ENCODE results near the gene PPP3CA. TPM values are rescaled to one million over a fixed set of nuclear protein-coding genes. Genes with fewer than 3 reads are reported as not detected.
A peak's percentile ranks its signal among the peaks of the same experiment; 100 is the strongest.

PPP3CA gene
- total RNA-seq, 1 donor from 2014 or later = 41.2 TPM

- no peak for DNase-seq (ENCODE audit: low spot score)
Measured at GRCh38 chr4:101177154-101177553, 170.2 kb downstream of the PPP3CA start.

- no peak for DNase-seq (ENCODE audit: low spot score)
Measured at GRCh38 chr4:101175896-101176676, 171.2 kb downstream of the PPP3CA start.

- no peak for DNase-seq (ENCODE audit: low spot score)
Measured at GRCh38 chr4:101174679-101175345, 172.5 kb downstream of the PPP3CA start.

GRCh38 chr4:101172369-101172768, 175.0 kb downstream of the PPP3CA start:
- no peak for DNase-seq (ENCODE audit: low spot score)

- DNase-seq (ENCODE audit: low spot score) = no peak
Measured at GRCh38 chr4:101171747-101172146, 175.6 kb downstream of the PPP3CA start.

GRCh38 chr4:101169044-101170014, 178.0 kb downstream of the PPP3CA start:
- peak; percentile 17 for DNase-seq (ENCODE audit: low spot score)

GRCh38 chr4:101163936-101164335, 183.4 kb downstream of the PPP3CA start:
- no peak for DNase-seq (ENCODE audit: low spot score)

GRCh38 chr4:101162990-101163380, 184.3 kb downstream of the PPP3CA start:
- no peak for DNase-seq (ENCODE audit: low spot score)

GRCh38 chr4:101160792-101161592, 186.3 kb downstream of the PPP3CA start:
- no peak for DNase-seq (ENCODE audit: low spot score)

GRCh38 chr4:101158507-101158906, 188.8 kb downstream of the PPP3CA start:
- DNase-seq (ENCODE audit: low spot score) = no peak

- DNase-seq (ENCODE audit: low spot score) = no peak
Measured at GRCh38 chr4:101158134-101158482, 189.2 kb downstream of the PPP3CA start.

GRCh38 chr4:101157415-101158133, 189.8 kb downstream of the PPP3CA start:
- DNase-seq (ENCODE audit: low spot score) = no peak

GRCh38 chr4:101156619-101157310, 190.6 kb downstream of the PPP3CA start:
- no peak for DNase-seq (ENCODE audit: low spot score)

GRCh38 chr4:101155945-101156344, 191.4 kb downstream of the PPP3CA start:
- no peak for DNase-seq (ENCODE audit: low spot score)

GRCh38 chr4:101155368-101155767, 192.0 kb downstream of the PPP3CA start:
- peak; percentile 28 for DNase-seq (ENCODE audit: low spot score)

GRCh38 chr4:101153653-101154052, 193.7 kb downstream of the PPP3CA start:
- DNase-seq (ENCODE audit: low spot score) = no peak

- DNase-seq (ENCODE audit: low spot score) = no peak
Measured at GRCh38 chr4:101152521-101152920, 194.8 kb downstream of the PPP3CA start.

GRCh38 chr4:101148551-101148950, 198.8 kb downstream of the PPP3CA start:
- DNase-seq (ENCODE audit: low spot score) = no peak

GRCh38 chr4:101147283-101147682, 200.0 kb downstream of the PPP3CA start:
- DNase-seq (ENCODE audit: low spot score) = no peak

GRCh38 chr4:101145021-101145420, 202.3 kb downstream of the PPP3CA start:
- DNase-seq (ENCODE audit: low spot score) = no peak

All from umbilical cord (tissue), 2 donors.